GM12878 (cell line): ENCODE measurements around the gene SHROOM3.

Experiments used
- EP300 ChIP-seq, 2 experiments: fragments of 150-350 bp in 1 of 2; IDR thresholded peaks; 2 replicates each; pipeline ENCODE4 v1.6.1; 2011 to 2012; ENCODE audit warnings: low read depth in 2 of 2, low read length in 2 of 2, borderline replicate concordance in 1 of 2, improper control_type of control experiment in 1 of 2, inconsistent platforms in 1 of 2; ENCODE audit not compliant: control insufficient read depth in 1 of 2
- TF ChIP-seq, protein P1 (sequence below), 3 experiments: IDR thresholded peaks in 2 of 3; conservative IDR thresholded peaks in 1 of 3; 2 replicates each; pipeline ENCODE4 v1.5.1; 2011; ENCODE audit warnings: low read depth in 3 of 3, low read length in 3 of 3, mild to moderate bottlenecking in 3 of 3, control low read depth in 2 of 3, moderate library complexity in 2 of 3, inconsistent platforms in 1 of 3, mixed read lengths in 1 of 3; ENCODE audit not compliant: control insufficient read depth in 2 of 3, insufficient read depth in 1 of 3; ENCODE audit errors: extremely low read depth in 1 of 3

DNA sequence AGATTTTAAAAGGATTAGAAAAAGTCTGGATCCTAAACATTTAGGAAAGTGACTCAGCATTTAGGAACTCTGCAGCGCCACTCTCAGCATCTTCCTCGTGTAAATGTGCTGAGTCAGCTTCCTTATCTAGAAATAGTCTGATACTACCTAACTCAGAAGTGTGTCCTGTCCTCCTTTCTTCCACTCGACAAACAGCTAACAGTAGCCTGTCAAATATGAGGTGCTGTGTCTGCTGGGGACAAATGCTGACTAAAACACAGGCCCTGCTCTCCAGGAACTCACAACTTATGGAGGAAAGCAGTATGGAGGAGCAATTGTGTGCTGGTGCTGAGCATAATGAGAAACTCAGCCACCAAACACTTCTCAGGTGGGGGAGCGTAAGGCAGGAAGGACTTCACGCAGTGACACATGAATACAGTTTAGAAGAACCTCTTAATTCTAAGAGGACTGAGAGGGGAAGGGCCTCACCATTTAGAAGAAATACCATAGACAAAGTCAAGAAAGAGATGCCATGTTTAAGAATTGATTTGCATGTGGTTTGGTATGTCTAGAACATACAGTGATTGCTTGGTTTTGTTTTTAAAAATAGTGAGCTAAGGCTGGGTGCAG lies 337.6 kb downstream of the SHROOM3 start:
- no peak for TF ChIP-seq EP300 (IDR thresholded peaks at IDR 0.05; ENCODE audit: borderline replicate concordance in 1 of 2, control insufficient read depth in 1 of 2, low read depth in 2 of 2, low read length in 2 of 2)
- TF ChIP-seq, protein P1, sequence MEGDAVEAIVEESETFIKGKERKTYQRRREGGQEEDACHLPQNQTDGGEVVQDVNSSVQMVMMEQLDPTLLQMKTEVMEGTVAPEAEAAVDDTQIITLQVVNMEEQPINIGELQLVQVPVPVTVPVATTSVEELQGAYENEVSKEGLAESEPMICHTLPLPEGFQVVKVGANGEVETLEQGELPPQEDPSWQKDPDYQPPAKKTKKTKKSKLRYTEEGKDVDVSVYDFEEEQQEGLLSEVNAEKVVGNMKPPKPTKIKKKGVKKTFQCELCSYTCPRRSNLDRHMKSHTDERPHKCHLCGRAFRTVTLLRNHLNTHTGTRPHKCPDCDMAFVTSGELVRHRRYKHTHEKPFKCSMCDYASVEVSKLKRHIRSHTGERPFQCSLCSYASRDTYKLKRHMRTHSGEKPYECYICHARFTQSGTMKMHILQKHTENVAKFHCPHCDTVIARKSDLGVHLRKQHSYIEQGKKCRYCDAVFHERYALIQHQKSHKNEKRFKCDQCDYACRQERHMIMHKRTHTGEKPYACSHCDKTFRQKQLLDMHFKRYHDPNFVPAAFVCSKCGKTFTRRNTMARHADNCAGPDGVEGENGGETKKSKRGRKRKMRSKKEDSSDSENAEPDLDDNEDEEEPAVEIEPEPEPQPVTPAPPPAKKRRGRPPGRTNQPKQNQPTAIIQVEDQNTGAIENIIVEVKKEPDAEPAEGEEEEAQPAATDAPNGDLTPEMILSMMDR (IDR thresholded peaks at IDR 0.05 in 2 of 3, conservative IDR thresholded peaks at IDR 0.05 in 1 of 3; ENCODE audit: control insufficient read depth in 2 of 3, extremely low read depth in 1 of 3, insufficient read depth in 1 of 3, low read depth in 3 of 3, low read length in 3 of 3) = no peak
